Tibial nerve (tissue), 4 donors: ENCODE results near the gene HCFC1. TPM values are rescaled to one million over a fixed set of nuclear protein-coding genes. Genes with fewer than 3 reads are reported as not detected.
A peak's percentile ranks its signal among the peaks of the same experiment; 100 is the strongest.

Experiments
- DNase-seq, 2 donors: peaks; one replicate each; pipeline ENCODE4 v3.0.0-alpha.2; 2019; ENCODE audit warnings: low spot score in 2 of 2
- H3K27ac ChIP-seq, 4 donors: fragments of 200-600 bp; sonication (generic) in 3 of 4; one replicate each; pipeline ENCODE4 v1.5.1; 2017 to 2019; ENCODE audit warnings: mild to moderate bottlenecking in 1 of 4
- H3K27me3 ChIP-seq, 2 donors: fragments of 200-600 bp; sonication (generic) in 1 of 2; one replicate each; pipeline versions ENCODE4 v1.5.1 to v1.6.0; 2017 to 2019
- H3K36me3 ChIP-seq, 3 donors: fragments of 200-600 bp; sonication (generic); one replicate each; pipeline ENCODE4 v1.5.1; 2018 to 2019
- H3K4me1 ChIP-seq, 4 donors: fragments of 200-600 bp; sonication (generic) in 3 of 4; one replicate each; pipeline ENCODE4 v1.5.1; 2017 to 2019
- H3K4me3 ChIP-seq, 4 donors: fragments of 200-600 bp; sonication (generic) in 3 of 4; one replicate each; pipeline ENCODE4 v1.5.1; 2017 to 2019; ENCODE audit warnings: mild to moderate bottlenecking in 1 of 4, moderate library complexity in 1 of 4
- H3K9me3 ChIP-seq, 4 donors: fragments of 200-600 bp; sonication (generic) in 3 of 4; one replicate each; pipeline ENCODE4 v1.5.1; 2017 to 2019
- CTCF ChIP-seq, 5 experiments: fragments of 200-600 bp in 3 of 5; fragments of 450-650 bp in 2 of 5; sonication (generic) in 3 of 5; IDR thresholded peaks; one replicate each; pipeline ENCODE4 v1.5.1; 2016 to 2019; ENCODE audit warnings: antibody characterized with exemption in 5 of 5, mild to moderate bottlenecking in 3 of 5, moderate library complexity in 2 of 5
- EP300 ChIP-seq, 2 donors: sonication (generic); formaldehyde crosslinking; IDR thresholded peaks; one replicate each; pipeline ENCODE4 v1.6.1; 2017; ENCODE audit warnings: antibody characterized with exemption in 2 of 2, mild to moderate bottlenecking in 1 of 2
- POLR2A ChIP-seq, 2 donors: fragments of 450-650 bp; IDR thresholded peaks; one replicate each; pipeline ENCODE4 v1.6.1; 2017; ENCODE audit warnings: antibody characterized with exemption in 2 of 2, mild to moderate bottlenecking in 2 of 2, moderate library complexity in 2 of 2
- whole genome bisulfite sequencing, 2 donors: methylation state at CpG; one replicate each; pipeline ENCODE4 v1.1.5; 2018; 5-methylcytosine and 5-hydroxymethylcytosine counted together
- total RNA-seq, 4 donors: library from RNA; depleted of rRNA; stranded (reverse); fragments of >200 nt; gene quantifications; one replicate each; pipeline ENCODE4 v1.1.0, GENCODE V29; 2016

The HCFC1 gene
- total RNA-seq, 4 donors from 2014 or later = 42.6 to 52.2 (median 48.9) TPM

- 68 to 76% methylated on average over 2 to 10 of the region's 10 CpGs for WGBS, 2 donors
- Histone ChIP-seq H3K27me3 (peaks cover 0 to 7% of the 10 kb centered on the region in 2 donors), H3K27ac (no peak overlapping the region), H3K36me3 (peaks cover 0 to 28% (median 0%) of the 10 kb centered on the region in 3 donors), H3K4me1 (peaks cover 0 to 52% (median 14%) of the 10 kb centered on the region in 4 donors), H3K4me3 (no peak overlapping the region), H3K9me3 (no peaks in the 10 kb centered on the region)
- no peak for DNase-seq
- TF ChIP-seq POLR2A (IDR thresholded peaks at IDR 0.05) (no peak), EP300 (IDR thresholded peaks at IDR 0.05) (no peak)
Observed at GRCh38 chrX:153929576-153929975, 42.0 kb downstream of the HCFC1 start.

DNA sequence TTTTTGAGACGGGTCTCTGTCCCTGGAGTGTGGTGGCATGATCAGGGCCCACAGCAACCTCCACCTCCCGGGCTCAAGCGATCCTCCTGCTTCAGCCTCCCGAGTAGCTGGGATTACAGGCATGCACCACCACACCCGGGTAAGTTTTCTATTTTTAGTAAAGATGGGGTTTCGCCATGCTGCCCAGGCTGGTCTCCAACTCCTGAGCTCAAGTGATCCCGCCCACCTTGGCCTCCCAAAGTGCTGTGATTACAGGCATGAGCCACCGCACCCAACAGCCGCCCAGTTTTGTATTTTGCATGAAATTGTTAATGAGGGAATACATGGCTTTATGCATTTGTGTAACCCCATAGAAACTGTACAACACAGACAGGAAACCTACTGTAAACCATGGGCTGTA lies 42.8 kb downstream of the HCFC1 start:
- DNase-seq = no peak
- TF ChIP-seq CTCF (IDR thresholded peaks at IDR 0.05) (no peak), EP300 (IDR thresholded peaks at IDR 0.05) (no peak), POLR2A (IDR thresholded peaks at IDR 0.05) (no peak)
- Histone ChIP-seq H3K36me3 (peaks cover 0 to 28% (median 0%) of the 10 kb centered on the region in 3 donors), H3K4me1 (peaks cover 0 to 54% (median 13%) of the 10 kb centered on the region in 4 donors), H3K4me3 (peak overlapping the region in 1 of 4 donors; percentile 71), H3K27me3 (peaks cover 0 to 13% of the 10 kb centered on the region in 2 donors), H3K27ac (peak overlapping the region in 3 of 4 donors; percentile 40 to 62 (median 53)), H3K9me3 (no peaks in the 10 kb centered on the region)
- 50 to 71% methylated on average over 8 to 9 of the region's 9 CpGs for WGBS, 2 donors

GRCh38 chrX:153927922-153928760 lies 43.5 kb downstream of the HCFC1 start:
- H3K4me1 ChIP-seq = peaks cover 0 to 54% (median 14%) of the 10 kb centered on the region in 4 donors
- H3K27ac ChIP-seq = peak overlapping the region; percentile 75 to 98 (median 94)
- peaks cover 0 to 28% (median 0%) of the 10 kb centered on the region in 3 donors for H3K36me3 ChIP-seq
- TF ChIP-seq CTCF (IDR thresholded peaks at IDR 0.05) (peak in 2 of 5 experiments; percentile 39 to 47), POLR2A (IDR thresholded peaks at IDR 0.05) (peak; percentile 83 to 89), EP300 (IDR thresholded peaks at IDR 0.05) (peak; percentile 70 to 73)
- H3K9me3 ChIP-seq = no peaks in the 10 kb centered on the region
- peak; percentile 76 to 83 for DNase-seq
- H3K4me3 ChIP-seq = peak overlapping the region; percentile 37 to 71 (median 57)
- WGBS, 2 donors = 0 to 24% methylated on average over 15 to 61 of the region's 76 CpGs
- peaks cover 0 to 20% of the 10 kb centered on the region in 2 donors for H3K27me3 ChIP-seq

DNA sequence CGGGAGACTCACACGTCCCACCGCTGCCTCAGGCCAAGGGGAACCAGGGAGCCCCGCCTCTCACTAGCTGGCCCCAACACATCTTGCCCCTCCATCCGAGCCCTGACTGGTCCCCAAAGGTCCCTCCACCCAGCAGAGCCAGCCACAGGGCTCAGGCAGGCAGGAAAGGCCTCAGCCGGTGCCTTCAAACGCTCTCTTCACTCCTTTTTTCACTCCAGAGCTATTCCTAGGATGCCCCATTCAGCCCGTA lies 44.0 kb downstream of the HCFC1 start:
- DNase-seq = no peak
- peaks cover 0 to 28% (median 0%) of the 10 kb centered on the region in 3 donors for H3K36me3 ChIP-seq
- peaks cover 0 to 54% (median 14%) of the 10 kb centered on the region in 4 donors for H3K4me1 ChIP-seq
- peak overlapping the region; percentile 75 to 98 (median 94) for H3K27ac ChIP-seq
- TF ChIP-seq EP300 (IDR thresholded peaks at IDR 0.05) = no peak
- no peak for TF ChIP-seq POLR2A (IDR thresholded peaks at IDR 0.05)
- TF ChIP-seq CTCF (IDR thresholded peaks at IDR 0.05) = no peak
- no peaks in the 10 kb centered on the region for H3K9me3 ChIP-seq
- 18% methylated on average over 8 of the region's 8 CpGs; no CpG with 5 or more reads in 1 of the 2 donors for WGBS, 2 donors
- peak overlapping the region; percentile 37 to 71 (median 57) for H3K4me3 ChIP-seq
- peaks cover 0 to 22% of the 10 kb centered on the region in 2 donors for H3K27me3 ChIP-seq

DNA sequence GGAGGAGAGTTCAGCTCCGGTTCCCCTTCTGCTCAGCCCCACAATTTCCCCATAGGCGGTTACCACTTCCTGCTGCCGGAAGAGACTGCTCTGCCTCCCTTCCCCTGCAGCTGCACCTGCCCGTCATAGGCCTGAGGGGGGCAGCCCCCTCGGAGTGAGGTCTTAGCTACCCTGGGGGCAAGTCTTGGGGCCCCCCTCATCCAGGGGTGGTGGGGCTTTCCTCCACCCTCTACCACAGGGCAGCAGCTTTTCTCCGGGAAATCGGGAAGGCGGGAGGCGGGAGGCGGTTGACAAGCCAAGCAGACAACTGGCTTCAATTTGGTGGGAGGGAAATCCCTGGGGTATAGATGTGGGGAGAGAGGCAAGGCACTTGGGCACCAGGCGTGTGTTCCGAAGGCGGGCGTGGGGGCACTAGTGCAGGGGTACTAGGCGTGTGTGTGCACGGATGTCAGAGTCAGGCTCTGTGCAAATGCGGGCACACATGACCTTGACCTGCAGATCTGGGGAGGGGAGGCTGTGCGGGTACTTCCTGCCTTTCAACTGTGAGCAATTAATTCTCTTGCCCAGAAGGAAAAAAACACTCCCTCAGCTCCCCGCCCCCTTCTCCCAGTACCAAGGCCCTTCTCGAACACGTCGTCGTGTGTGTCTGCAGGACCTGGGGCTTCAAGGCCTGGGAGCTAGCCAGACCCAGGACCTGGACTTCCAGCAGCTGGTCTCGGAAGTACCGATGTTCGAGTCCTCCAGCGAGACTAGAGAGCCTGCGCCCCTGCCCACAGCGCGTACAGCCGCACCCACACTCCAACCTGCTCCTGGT lies 44.6 kb downstream of the HCFC1 start:
- H3K27ac ChIP-seq = peak overlapping the region; percentile 75 to 98 (median 94)
- peaks cover 0 to 22% of the 10 kb centered on the region in 2 donors for H3K27me3 ChIP-seq
- peak in 1 of 2 donors; percentile 12 for DNase-seq
- no peak for TF ChIP-seq POLR2A (IDR thresholded peaks at IDR 0.05)
- no peak for TF ChIP-seq EP300 (IDR thresholded peaks at IDR 0.05)
- no peak for TF ChIP-seq CTCF (IDR thresholded peaks at IDR 0.05)
- peaks cover 0 to 60% (median 15%) of the 10 kb centered on the region in 4 donors for H3K4me1 ChIP-seq
- H3K4me3 ChIP-seq = peak overlapping the region; percentile 37 to 71 (median 57)
- peaks cover 0 to 22% (median 0%) of the 10 kb centered on the region in 3 donors for H3K36me3 ChIP-seq
- no peaks in the 10 kb centered on the region for H3K9me3 ChIP-seq
- WGBS, 2 donors = 5 to 29% methylated on average over 10 to 29 of the region's 31 CpGs
